Gastroesophageal sphincter (tissue), 4 donors: ENCODE measurements around the gene ACTR3. TPM values are rescaled to one million over a fixed set of nuclear protein-coding genes. Genes with fewer than 3 reads are reported as not detected.
"Not testable (repeated sequence)": the region's sequence is repeated elsewhere in the genome, so short reads cannot be mapped to it uniquely, and the experiment has no call there.

Experiments used
- ATAC-seq: fragments of 150-250 bp; one replicate; pipeline ENCODE4 v1.9.1; 2016; ENCODE audit warnings: mild to moderate bottlenecking, moderate library complexity
- H3K27ac ChIP-seq, 4 donors: fragments of 200-600 bp; sonication (generic) in 3 of 4; 1 replicate in 3 of 4; 2 replicates in 1 of 4; pipeline ENCODE4 v1.5.1; 2016 to 2019
- H3K27me3 ChIP-seq: fragments of 200-600 bp; sonication (generic); one replicate; pipeline ENCODE4 v1.5.1; 2019
- H3K36me3 ChIP-seq, 2 donors: fragments of 200-600 bp; sonication (generic); one replicate each; pipeline ENCODE4 v1.5.1; 2019; ENCODE audit warnings: control low read depth in 1 of 2
- H3K4me1 ChIP-seq, 3 donors: fragments of 200-600 bp; sonication (generic); 1 replicate in 2 of 3; 2 replicates in 1 of 3; pipeline ENCODE4 v1.5.1; 2016 to 2019; ENCODE audit warnings: control low read depth in 2 of 3
- H3K4me3 ChIP-seq, 2 donors: fragments of 200-600 bp; sonication (generic); one replicate each; pipeline ENCODE4 v1.5.1; 2019; ENCODE audit warnings: mild to moderate bottlenecking in 1 of 2, moderate library complexity in 1 of 2
- H3K9me3 ChIP-seq, 3 donors: fragments of 200-600 bp; sonication (generic); one replicate each; pipeline ENCODE4 v1.5.1; 2017 to 2019; ENCODE audit warnings: control low read depth in 2 of 3
- CTCF ChIP-seq, 4 experiments: fragments of 200-600 bp in 2 of 4; fragments of 450-650 bp in 2 of 4; sonication (generic) in 1 of 4; IDR thresholded peaks; one replicate each; pipeline ENCODE4 v1.5.1; 2017 to 2019; ENCODE audit warnings: antibody characterized with exemption in 4 of 4, mild to moderate bottlenecking in 2 of 4, moderate library complexity in 2 of 4
- EP300 ChIP-seq: sonication (generic); formaldehyde crosslinking; IDR thresholded peaks from one replicate; pipeline ENCODE4 v1.6.1; 2017; ENCODE audit warnings: antibody characterized with exemption, mild to moderate bottlenecking
- POLR2A ChIP-seq, 2 donors: fragments of 450-650 bp; IDR thresholded peaks; one replicate each; pipeline ENCODE4 v1.6.1; 2017; ENCODE audit warnings: antibody characterized with exemption in 2 of 2, mild to moderate bottlenecking in 2 of 2, moderate library complexity in 1 of 2
- POLR2AphosphoS5 ChIP-seq: sonication (generic); formaldehyde crosslinking; IDR thresholded peaks from one replicate; pipeline ENCODE4 v1.6.1; 2017; ENCODE audit warnings: antibody characterized with exemption
- WGBS, 2 donors: methylation state at CpG; one replicate each; pipeline ENCODE4 v1.1.5; 2018; ENCODE audit warnings: low coverage in 1 of 2; 5-methylcytosine and 5-hydroxymethylcytosine counted together
- total RNA-seq, 4 donors: library from RNA; depleted of rRNA; stranded (reverse); fragments of >200 nt; gene quantifications; one replicate each; pipeline ENCODE4 v1.1.0, GENCODE V29; 2016

The ACTR3 gene
- total RNA-seq, 4 donors from 2014 or later: 181 to 266 (median 200) TPM

GRCh38 chr2:113930448-113930847 lies 40.6 kb downstream of the ACTR3 start:
- no peak for TF ChIP-seq POLR2AphosphoS5
- peaks cover 0 to 69% of the 10 kb centered on the region in 2 donors for H3K36me3 ChIP-seq
- H3K9me3 ChIP-seq: no peaks in the 10 kb centered on the region
- no peaks in the 10 kb centered on the region for H3K27me3 ChIP-seq
- no peak overlapping the region for H3K27ac ChIP-seq
- no peak overlapping the region for H3K4me3 ChIP-seq
- no peak for ATAC-seq
- 50 to 100% methylated on average over 1 of the region's 1 CpG for WGBS, 2 donors
- no peaks in the 10 kb centered on the region for H3K4me1 ChIP-seq

DNA sequence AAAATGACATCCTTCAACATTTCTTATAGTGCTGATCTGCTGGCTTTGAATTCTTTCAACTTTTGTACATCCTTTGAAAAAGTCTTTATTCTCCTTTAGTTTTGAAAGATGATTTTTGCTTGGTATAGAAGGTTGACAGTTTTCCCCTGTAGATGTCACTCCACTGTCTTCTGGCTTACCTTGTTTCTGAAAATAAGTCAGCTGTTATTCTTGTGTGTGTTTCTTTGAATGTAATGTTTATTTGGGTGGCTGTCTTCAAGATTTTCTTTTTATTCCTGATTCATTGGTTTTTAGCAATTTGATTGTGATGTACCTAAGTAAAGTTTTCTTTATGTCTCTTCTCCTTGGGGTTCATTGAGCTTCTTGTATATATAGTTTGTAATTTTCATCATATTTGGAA lies 47.6 kb downstream of the ACTR3 start:
- TF ChIP-seq EP300 (no peak), POLR2AphosphoS5 (no peak), POLR2A (IDR thresholded peaks at IDR 0.05) (no peak), CTCF (IDR thresholded peaks at IDR 0.05) (no peak)
- ATAC-seq: no peak
- no peaks in the 10 kb centered on the region for H3K4me1 ChIP-seq
- H3K27me3 ChIP-seq: no peaks in the 10 kb centered on the region
- H3K4me3 ChIP-seq: no peak overlapping the region
- peaks cover 5 to 89% of the 10 kb centered on the region in 2 donors for H3K36me3 ChIP-seq
- H3K27ac ChIP-seq: no peak overlapping the region
- peaks cover 0 to 9% (median 0%) of the 10 kb centered on the region in 3 donors for H3K9me3 ChIP-seq

GRCh38 chr2:113940891-113941290 lies 51.0 kb downstream of the ACTR3 start:
- no peaks in the 10 kb centered on the region for H3K4me1 ChIP-seq
- TF ChIP-seq POLR2AphosphoS5: no peak
- TF ChIP-seq EP300: no peak
- no peak for TF ChIP-seq CTCF (IDR thresholded peaks at IDR 0.05)
- TF ChIP-seq POLR2A (IDR thresholded peaks at IDR 0.05): no peak
- no peak overlapping the region for H3K27ac ChIP-seq
- no peak overlapping the region for H3K4me3 ChIP-seq
- peaks cover 0 to 9% (median 0%) of the 10 kb centered on the region in 3 donors for H3K9me3 ChIP-seq
- ATAC-seq: no peak
- H3K27me3 ChIP-seq: no peaks in the 10 kb centered on the region
- H3K36me3 ChIP-seq: peaks cover 5 to 92% of the 10 kb centered on the region in 2 donors
- WGBS, 2 donors: 50 to 55% methylated on average over 2 to 3 of the region's 5 CpGs

GRCh38 chr2:113945784-113946183 lies 55.9 kb downstream of the ACTR3 start:
- 100% methylated on average over 1 to 2 of the region's 2 CpGs for WGBS, 2 donors
- H3K27me3 ChIP-seq, H3K27ac ChIP-seq, H3K4me3 ChIP-seq, H3K9me3 ChIP-seq, H3K4me1 ChIP-seq, ATAC-seq: not testable (repeated sequence)
- peaks cover 0 to 94% of the 10 kb centered on the region in 2 donors for H3K36me3 ChIP-seq

DNA sequence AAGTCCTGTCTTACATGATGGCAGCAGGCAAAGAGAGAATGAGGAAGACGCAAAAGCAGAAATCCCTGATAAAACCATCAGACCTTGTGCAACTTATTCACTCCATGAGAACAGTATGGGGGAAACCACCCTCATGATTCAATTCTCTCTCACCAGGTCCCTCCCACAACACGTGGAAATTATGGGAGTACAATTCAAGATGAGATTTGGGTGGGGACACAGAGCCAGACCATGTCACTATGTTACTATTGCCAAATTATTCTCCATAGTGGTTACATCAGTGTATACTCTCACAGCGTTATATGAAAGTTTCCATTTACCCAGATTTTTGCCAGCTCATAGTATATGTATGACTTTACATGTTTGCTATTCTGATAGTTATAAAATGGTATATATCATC lies 61.0 kb downstream of the ACTR3 start:
- not testable (repeated sequence) for H3K4me3 ChIP-seq, ATAC-seq, H3K27me3 ChIP-seq, H3K27ac ChIP-seq, H3K4me1 ChIP-seq, H3K9me3 ChIP-seq
- H3K36me3 ChIP-seq: peaks cover 0 to 93% of the 10 kb centered on the region in 2 donors
- 76 to 93% methylated on average over 3 of the region's 3 CpGs for WGBS, 2 donors

- Histone ChIP-seq H3K4me3 (no peak overlapping the region), H3K36me3 (peaks cover 0 to 49% of the 10 kb centered on the region in 2 donors), H3K27ac (no peak overlapping the region), H3K9me3 (no peaks in the 10 kb centered on the region), H3K4me1 (no peaks in the 10 kb centered on the region), H3K27me3 (no peaks in the 10 kb centered on the region)
- WGBS, 2 donors: 77 to 97% methylated on average over 4 to 5 of the region's 5 CpGs
- TF ChIP-seq POLR2AphosphoS5: no peak
- TF ChIP-seq CTCF (IDR thresholded peaks at IDR 0.05): no peak
- TF ChIP-seq POLR2A (IDR thresholded peaks at IDR 0.05): no peak
- TF ChIP-seq EP300: no peak
- no peak for ATAC-seq
Measured at GRCh38 chr2:113961000-113961399, 71.1 kb downstream of the ACTR3 start.
